Measurements from ENCODE around the gene PATJ. TPM values are rescaled to one million over a fixed set of nuclear protein-coding genes. Genes with fewer than 3 reads are reported as not detected.
A peak's percentile ranks its signal among the peaks of the same experiment; 100 is the strongest.

Gene PATJ
- total and polyA plus RNA-seq, 2 of the 13 experiments (the other 11 are each of a cell fraction or from before 2014, with no cell fraction given), result 6.2 to 16.8 TPM

DNA sequence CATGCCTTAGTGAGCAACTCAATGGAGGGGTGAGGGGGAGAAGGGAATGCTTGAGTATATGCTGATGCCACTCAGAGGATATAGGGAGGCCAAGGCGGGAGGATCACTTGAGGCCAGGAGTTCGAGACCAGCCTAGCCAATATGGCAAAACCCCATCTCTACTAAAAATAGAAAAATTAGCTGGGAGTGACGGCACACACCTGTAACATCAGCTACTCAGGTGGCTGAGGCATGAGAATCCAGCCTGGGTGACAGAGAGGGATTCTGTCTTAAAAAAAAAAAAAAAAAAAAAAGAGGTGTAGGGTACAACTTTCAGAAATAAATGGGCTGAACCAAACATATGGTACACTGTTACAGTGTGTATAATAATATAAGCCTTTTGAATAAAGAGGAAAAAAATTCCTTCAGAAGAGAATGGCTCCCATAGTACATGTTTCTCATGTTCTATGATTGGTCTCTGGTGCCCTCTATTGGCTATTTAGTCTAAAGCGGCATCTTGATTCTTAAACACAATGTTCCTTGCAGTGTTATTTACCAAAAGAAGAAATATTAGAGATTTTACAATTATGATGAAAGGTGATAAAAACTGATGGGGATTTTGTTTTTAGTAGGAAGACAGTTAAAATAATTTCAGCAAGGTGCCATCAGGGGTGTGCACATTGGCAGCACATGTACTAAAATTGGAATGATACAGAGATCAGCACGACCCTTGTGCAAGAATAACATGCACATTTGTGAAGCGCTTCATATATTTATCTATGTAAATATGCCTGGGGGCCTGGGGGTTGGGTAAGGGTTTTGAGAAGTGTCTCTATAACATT is 109.8 kb downstream of the PATJ start:
- H3K9ac ChIP-seq (ENCODE audit: insufficient read depth, low read depth, low read length), result no peak overlapping the region
- H3K4me2 ChIP-seq (ENCODE audit: low read depth, low read length), result no peak overlapping the region
- H3K9me3 ChIP-seq (ENCODE audit: low read length), result no peaks in the 10 kb centered on the region
- DNase-seq (ENCODE audit: low spot score) (peak; percentile 47), ATAC-seq (peak; percentile 65), FAIRE-seq (peak; percentile 63)
- no peaks in the 10 kb centered on the region for H4K20me1 ChIP-seq (ENCODE audit: insufficient read depth, low read length)
- in situ Hi-C loops (cut with HindIII; ENCODE audit: extremely low pct_ligation_motif_present, low pct_unique_long_range_greater_than_20kb) (loop anchor here (10.0 kb wide), 1 partner anchor 877 kb away; no protein-coding TSS in a partner anchor), intact Hi-C loops (cut with micrococcal nuclease; ENCODE audit: unreplicated experiment) (loop anchor here (1.0 to 10.0 kb wide), 3 partner anchors 305 to 880 kb away; no protein-coding TSS in a partner anchor)
- peaks cover 1 to 11% of the 10 kb centered on the region in 2 experiments; a peak in 2 of 5 replicates for H3K36me3 ChIP-seq (replicated peaks in 1 of 2; ENCODE audit: control insufficient read depth in 1 of 2, insufficient read depth in 2 of 2, low read length in 2 of 2)
- POLR2A ChIA-PET, result no interaction called here
- no peak overlapping the region for H3K4me3 ChIP-seq (replicated peaks in 1 of 3; ENCODE audit: insufficient read depth in 1 of 3, low read depth in 2 of 3, low read length in 3 of 3)
- 68% methylated on average over 6 of the region's 6 CpGs for WGBS (ENCODE audit: low lambda C conversion rate)
- CTCF ChIA-PET (ENCODE audit: low intra/inter-chr PET ratio, low total read pairs), result interaction anchor here (0.6 to 1.2 kb wide), 2 partner anchors 305 to 1003 kb away, joined by 3 read pairs; no protein-coding TSS in a partner anchor
- no peaks in the 10 kb centered on the region for H3K79me2 ChIP-seq (ENCODE audit: insufficient read depth, low read length)
- no peak overlapping the region for H2AFZ ChIP-seq (ENCODE audit: low read length)
- H3K27ac ChIP-seq (ENCODE audit: extremely low read length, insufficient read depth, low read length), result no peak overlapping the region
- no TSS peak for BruUV-seq (replicated peaks)
- no peaks in the 10 kb centered on the region for H3K27me3 ChIP-seq (ENCODE audit: control insufficient read depth in 1 of 2, insufficient read depth in 2 of 2, low read length in 2 of 2)
- no peaks in the 10 kb centered on the region for H3K4me1 ChIP-seq (ENCODE audit: insufficient read depth, low read length)
- TF ChIP-seq, protein P1, sequence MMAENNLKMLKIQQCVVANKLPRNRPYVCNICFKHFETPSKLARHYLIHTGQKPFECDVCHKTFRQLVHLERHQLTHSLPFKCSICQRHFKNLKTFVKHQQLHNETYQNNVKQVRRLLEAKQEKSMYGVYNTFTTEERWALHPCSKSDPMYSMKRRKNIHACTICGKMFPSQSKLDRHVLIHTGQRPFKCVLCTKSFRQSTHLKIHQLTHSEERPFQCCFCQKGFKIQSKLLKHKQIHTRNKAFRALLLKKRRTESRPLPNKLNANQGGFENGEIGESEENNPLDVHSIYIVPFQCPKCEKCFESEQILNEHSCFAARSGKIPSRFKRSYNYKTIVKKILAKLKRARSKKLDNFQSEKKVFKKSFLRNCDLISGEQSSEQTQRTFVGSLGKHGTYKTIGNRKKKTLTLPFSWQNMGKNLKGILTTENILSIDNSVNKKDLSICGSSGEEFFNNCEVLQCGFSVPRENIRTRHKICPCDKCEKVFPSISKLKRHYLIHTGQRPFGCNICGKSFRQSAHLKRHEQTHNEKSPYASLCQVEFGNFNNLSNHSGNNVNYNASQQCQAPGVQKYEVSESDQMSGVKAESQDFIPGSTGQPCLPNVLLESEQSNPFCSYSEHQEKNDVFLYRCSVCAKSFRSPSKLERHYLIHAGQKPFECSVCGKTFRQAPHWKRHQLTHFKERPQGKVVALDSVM (CRISPR knock-in tag; IDR thresholded peaks at IDR 0.05), result no peak
- TF ChIP-seq ZNF235 (CRISPR knock-in tag; IDR thresholded peaks at IDR 0.05; ENCODE audit: borderline replicate concordance), result no peak
- TF ChIP-seq SMARCE1 (IDR thresholded peaks at IDR 0.05; ENCODE audit: borderline replicate concordance), result no peak
- no peak for TF ChIP-seq POLR2A (IDR thresholded peaks at IDR 0.05; ENCODE audit: insufficient read depth in 1 of 2, low read depth in 2 of 2, low read length in 2 of 2)
- no peak for TF ChIP-seq KDM6A (CRISPR knock-in tag; IDR thresholded peaks at IDR 0.05; ENCODE audit: low read depth)
- TF ChIP-seq, protein P2, sequence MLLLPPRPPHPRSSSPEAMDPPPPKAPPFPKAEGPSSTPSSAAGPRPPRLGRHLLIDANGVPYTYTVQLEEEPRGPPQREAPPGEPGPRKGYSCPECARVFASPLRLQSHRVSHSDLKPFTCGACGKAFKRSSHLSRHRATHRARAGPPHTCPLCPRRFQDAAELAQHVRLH (CRISPR knock-in tag; IDR thresholded peaks at IDR 0.05; ENCODE audit: borderline replicate concordance, low read depth), result no peak
- peak; percentile 81 for TF ChIP-seq STAG1 (CRISPR knock-in tag; IDR thresholded peaks at IDR 0.05)
- no peak for TF ChIP-seq TCF12 (IDR thresholded peaks at IDR 0.05)
- no peak for TF ChIP-seq TCF12 (CRISPR knock-in tag; IDR thresholded peaks at IDR 0.05)
- TF ChIP-seq KLF9 (CRISPR knock-in tag; IDR thresholded peaks at IDR 0.05; ENCODE audit: low read depth), result no peak
- TF ChIP-seq FOSL2 (CRISPR knock-in tag; IDR thresholded peaks at IDR 0.05), result no peak
- TF ChIP-seq NFRKB (IDR thresholded peaks at IDR 0.05), result no peak
- TF ChIP-seq ZNF816 (CRISPR knock-in tag; IDR thresholded peaks at IDR 0.05; ENCODE audit: borderline replicate concordance), result no peak
- no peak for TF ChIP-seq SKI (IDR thresholded peaks at IDR 0.05; ENCODE audit: partially characterized antibody)
- no peak for TF ChIP-seq JUNB (CRISPR knock-in tag; IDR thresholded peaks at IDR 0.05; ENCODE audit: borderline replicate concordance)
- TF ChIP-seq KLF12 (CRISPR knock-in tag; IDR thresholded peaks at IDR 0.05; ENCODE audit: borderline replicate concordance), result no peak
- no peak for TF ChIP-seq EZH2 (conservative IDR thresholded peaks at IDR 0.05; ENCODE audit: low read depth, low read length)
- TF ChIP-seq, protein P3, sequence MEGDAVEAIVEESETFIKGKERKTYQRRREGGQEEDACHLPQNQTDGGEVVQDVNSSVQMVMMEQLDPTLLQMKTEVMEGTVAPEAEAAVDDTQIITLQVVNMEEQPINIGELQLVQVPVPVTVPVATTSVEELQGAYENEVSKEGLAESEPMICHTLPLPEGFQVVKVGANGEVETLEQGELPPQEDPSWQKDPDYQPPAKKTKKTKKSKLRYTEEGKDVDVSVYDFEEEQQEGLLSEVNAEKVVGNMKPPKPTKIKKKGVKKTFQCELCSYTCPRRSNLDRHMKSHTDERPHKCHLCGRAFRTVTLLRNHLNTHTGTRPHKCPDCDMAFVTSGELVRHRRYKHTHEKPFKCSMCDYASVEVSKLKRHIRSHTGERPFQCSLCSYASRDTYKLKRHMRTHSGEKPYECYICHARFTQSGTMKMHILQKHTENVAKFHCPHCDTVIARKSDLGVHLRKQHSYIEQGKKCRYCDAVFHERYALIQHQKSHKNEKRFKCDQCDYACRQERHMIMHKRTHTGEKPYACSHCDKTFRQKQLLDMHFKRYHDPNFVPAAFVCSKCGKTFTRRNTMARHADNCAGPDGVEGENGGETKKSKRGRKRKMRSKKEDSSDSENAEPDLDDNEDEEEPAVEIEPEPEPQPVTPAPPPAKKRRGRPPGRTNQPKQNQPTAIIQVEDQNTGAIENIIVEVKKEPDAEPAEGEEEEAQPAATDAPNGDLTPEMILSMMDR (CRISPR knock-in tag; IDR thresholded peaks at IDR 0.05), result peak; percentile 66
- TF ChIP-seq ZBTB3 (CRISPR knock-in tag; IDR thresholded peaks at IDR 0.05; ENCODE audit: borderline replicate concordance, low read depth), result no peak
- TF ChIP-seq ATRX (CRISPR knock-in tag; IDR thresholded peaks at IDR 0.05; ENCODE audit: borderline replicate concordance), result no peak
- TF ChIP-seq RAD21 (CRISPR knock-in tag; IDR thresholded peaks at IDR 0.05), result peak; percentile 16; the same call in 1 of the 2 replicates
- TF ChIP-seq ZNF121 (CRISPR knock-in tag; IDR thresholded peaks at IDR 0.05), result no peak
- 0 out of 2 replicates have a peak, but pooled peaks have one; percentile 6 for TF ChIP-seq SMC3 (IDR thresholded peaks at IDR 0.05; ENCODE audit: low read length)
- no peak for TF ChIP-seq ZNF274 (CRISPR knock-in tag; IDR thresholded peaks at IDR 0.05)
